ENCODE results near the gene ATP6V1B1. TPM values are rescaled to one million over a fixed set of nuclear protein-coding genes. Genes with fewer than 3 reads are reported as not detected.

Gene ATP6V1B1
- total RNA-seq, 4 donors from 2014 or later, result 0.46 TPM; not detected in 3

GRCh38 chr2:70957798-70958197 lies 22.1 kb downstream of the ATP6V1B1 start:
- Histone ChIP-seq H3K9me3 (no peaks in the 10 kb centered on the region), H3K4me3 (no peak overlapping the region), H3K4me1 (no peaks in the 10 kb centered on the region), H3K27ac (no peak overlapping the region), H3K27me3 (peaks cover 72% of the 10 kb centered on the region), H3K36me3 (no peaks in the 10 kb centered on the region)
- no peak for ATAC-seq
- 54% methylated on average over 5 of the region's 6 CpGs; no CpG with 5 or more reads in 1 of the 2 donors for whole genome bisulfite sequencing, 2 donors (ENCODE audit: low coverage in 1 of 2)
- TF ChIP-seq POLR2AphosphoS5 (IDR thresholded peaks at IDR 0.05) (no peak), EP300 (IDR thresholded peaks at IDR 0.05) (no peak), POLR2A (IDR thresholded peaks at IDR 0.05) (no peak), CTCF (IDR thresholded peaks at IDR 0.05) (no peak)

- H3K4me1 ChIP-seq, result no peaks in the 10 kb centered on the region
- no peak for TF ChIP-seq CTCF (IDR thresholded peaks at IDR 0.05)
- no peak for TF ChIP-seq POLR2AphosphoS5 (IDR thresholded peaks at IDR 0.05)
- TF ChIP-seq EP300 (IDR thresholded peaks at IDR 0.05), result no peak
- no peak for TF ChIP-seq POLR2A (IDR thresholded peaks at IDR 0.05)
- WGBS, 2 donors (ENCODE audit: low coverage in 1 of 2), result 95% methylated on average over 4 of the region's 6 CpGs; no CpG with 5 or more reads in 1 of the 2 donors
- ATAC-seq, result no peak
- H3K4me3 ChIP-seq, result no peak overlapping the region
- H3K36me3 ChIP-seq, result no peaks in the 10 kb centered on the region
- H3K27ac ChIP-seq, result no peak overlapping the region
- H3K9me3 ChIP-seq, result no peaks in the 10 kb centered on the region
- H3K27me3 ChIP-seq, result peaks cover 78% of the 10 kb centered on the region
These were observed 23.1 kb downstream of the ATP6V1B1 start for GRCh38 chr2:70958759-70959158.

GRCh38 chr2:70959271-70959761 lies 23.6 kb downstream of the ATP6V1B1 start:
- Histone ChIP-seq H3K9me3 (no peaks in the 10 kb centered on the region), H3K27me3 (peaks cover 80% of the 10 kb centered on the region), H3K4me1 (no peaks in the 10 kb centered on the region), H3K36me3 (no peaks in the 10 kb centered on the region), H3K4me3 (no peak overlapping the region), H3K27ac (no peak overlapping the region)
- 89% methylated on average over 5 of the region's 9 CpGs; no CpG with 5 or more reads in 1 of the 2 donors for WGBS, 2 donors (ENCODE audit: low coverage in 1 of 2)
- TF ChIP-seq POLR2AphosphoS5 (IDR thresholded peaks at IDR 0.05), result no peak
- no peak for TF ChIP-seq EP300 (IDR thresholded peaks at IDR 0.05)
- TF ChIP-seq POLR2A (IDR thresholded peaks at IDR 0.05), result no peak
- no peak for TF ChIP-seq CTCF (IDR thresholded peaks at IDR 0.05)
- no peak for ATAC-seq

- no peak for ATAC-seq
- WGBS, 2 donors (ENCODE audit: low coverage in 1 of 2), result 73 to 90% methylated on average over 2 of the region's 17 CpGs
These were observed 24.4 kb downstream of the ATP6V1B1 start for GRCh38 chr2:70959851-70960832.

GRCh38 chr2:70960833-70961647 lies 25.3 kb downstream of the ATP6V1B1 start:
- peaks cover 0 to 13% (median 0%) of the 10 kb centered on the region in 3 donors for H3K4me1 ChIP-seq
- peaks cover 87% of the 10 kb centered on the region for H3K27me3 ChIP-seq
- ATAC-seq, result no peak
- 71 to 100% methylated on average over 1 to 2 of the region's 14 CpGs for WGBS, 2 donors (ENCODE audit: low coverage in 1 of 2)
- no peaks in the 10 kb centered on the region for H3K9me3 ChIP-seq
- H3K4me3 ChIP-seq, result no peak overlapping the region
- TF ChIP-seq POLR2AphosphoS5 (IDR thresholded peaks at IDR 0.05) (no peak), POLR2A (IDR thresholded peaks at IDR 0.05) (no peak), CTCF (IDR thresholded peaks at IDR 0.05) (no peak), EP300 (IDR thresholded peaks at IDR 0.05) (no peak)
- H3K27ac ChIP-seq, result no peak overlapping the region
- H3K36me3 ChIP-seq, result no peaks in the 10 kb centered on the region

More at GRCh38 chr2:70959851-70960832, 24.4 kb downstream of the ATP6V1B1 start:
- H3K9me3 ChIP-seq, result no peaks in the 10 kb centered on the region
- no peaks in the 10 kb centered on the region for H3K36me3 ChIP-seq
- H3K27me3 ChIP-seq, result peaks cover 80% of the 10 kb centered on the region
- no peak overlapping the region for H3K27ac ChIP-seq
- H3K4me1 ChIP-seq, result peaks cover 0 to 8% (median 0%) of the 10 kb centered on the region in 3 donors
- TF ChIP-seq POLR2A (IDR thresholded peaks at IDR 0.05), result no peak
- H3K4me3 ChIP-seq, result no peak overlapping the region
